NCI-H187 (cell line): Measurements from ENCODE around the gene SLC12A7.
"Not testable (repeated sequence)": the region's sequence is repeated elsewhere in the genome, so short reads cannot be mapped to it uniquely, and the experiment has no call there.

Experiments used
- DNase-seq, 2 experiments: peaks; one replicate each; lab custom pipeline; 2025; lab: John Stamatoyannopoulos, UW

The SLC12A7 gene

GRCh38 chr5:1140818-1141189 is 28.9 kb upstream of the SLC12A7 start:
- no peak for DNase-seq

GRCh38 chr5:1140171-1140817 is 28.4 kb upstream of the SLC12A7 start:
- peak; percentile 51 to 77 for DNase-seq

- no peak for DNase-seq
These were observed 27.7 kb upstream of the SLC12A7 start for GRCh38 chr5:1139331-1140170.

GRCh38 chr5:1138445-1139245 is 26.8 kb upstream of the SLC12A7 start:
- no peak for DNase-seq

- no peak for DNase-seq
These were observed 25.9 kb upstream of the SLC12A7 start for GRCh38 chr5:1137567-1138444.

- no peak for DNase-seq
These were observed 25.0 kb upstream of the SLC12A7 start for GRCh38 chr5:1136814-1137213.

- no peak for DNase-seq
These were observed 24.0 kb upstream of the SLC12A7 start for GRCh38 chr5:1135696-1136525.

- DNase-seq, result no peak
These were observed 22.6 kb upstream of the SLC12A7 start for GRCh38 chr5:1134478-1134877.

- DNase-seq, result no peak
These were observed 21.8 kb upstream of the SLC12A7 start for GRCh38 chr5:1133510-1134201.

GRCh38 chr5:1133108-1133507 is 21.2 kb upstream of the SLC12A7 start:
- no peak for DNase-seq

GRCh38 chr5:1132570-1132969 is 20.7 kb upstream of the SLC12A7 start:
- no peak for DNase-seq

- no peak for DNase-seq
These were observed 19.9 kb upstream of the SLC12A7 start for GRCh38 chr5:1131726-1132125.

GRCh38 chr5:1131191-1131621 is 19.3 kb upstream of the SLC12A7 start:
- no peak for DNase-seq

- DNase-seq, result peak; percentile 74 to 85
These were observed 18.5 kb upstream of the SLC12A7 start for GRCh38 chr5:1130218-1130946.

GRCh38 chr5:1129711-1130055 is 17.8 kb upstream of the SLC12A7 start:
- no peak for DNase-seq

- DNase-seq, result no peak
These were observed 17.3 kb upstream of the SLC12A7 start for GRCh38 chr5:1128977-1129710.

- no peak for DNase-seq
These were observed 16.3 kb upstream of the SLC12A7 start for GRCh38 chr5:1127959-1128785.

GRCh38 chr5:1125695-1126094 is 13.8 kb upstream of the SLC12A7 start:
- DNase-seq, result not testable (repeated sequence)
